PC-9 (cell line): Measurements from ENCODE around the gene MACROD2. TPM values are rescaled to one million over a fixed set of nuclear protein-coding genes. Genes with fewer than 3 reads are reported as not detected.

Experiments used
- BruUV-seq: library from RNA; stranded (reverse); fragments of 400-500 nt; replicated peaks from 2 replicates; lab custom pipeline; 2021; lab: Mats Ljungman, UMichigan
- CTCF ChIA-PET: fragments of 300-600 bp; sonication (Branson Sonifier 250); formaldehyde crosslinking; loops from one replicate; lab custom pipeline; 2022; ENCODE audit warnings: antibody characterized with exemption; lab: Charles Lee
- POLR2A ChIA-PET: fragments of 300-600 bp; sonication (Branson Sonifier 250); formaldehyde crosslinking; loops from one replicate; lab custom pipeline; 2022; ENCODE audit warnings: antibody characterized with exemption; ENCODE audit not compliant: unreplicated experiment; lab: Charles Lee
- DNase-seq, 2 experiments: peaks; one replicate each; pipeline versions ENCODE4 v3.0.0 to v3.0.0-alpha.2; 2015 to 2022; ENCODE audit warnings: mixed read lengths in 1 of 2
- H2AFZ ChIP-seq: fragments of 200-600 bp; sonication (generic); 2 replicates; pipeline ENCODE4 v1.8.1; 2017; ENCODE audit warnings: antibody characterized with exemption
- H3F3A ChIP-seq: fragments of 200-600 bp; sonication (generic); 2 replicates; pipeline ENCODE4 v1.8.1; 2017; ENCODE audit warnings: antibody characterized with exemption, mild to moderate bottlenecking, low read depth; ENCODE audit not compliant: insufficient read depth
- H3K27ac ChIP-seq: fragments of 200-600 bp; sonication (generic); 2 replicates; pipeline ENCODE4 v1.6.1; 2016; ENCODE audit warnings: mixed run types
- H3K27me3 ChIP-seq: fragments of 200-600 bp; sonication (generic); 2 replicates; pipeline ENCODE4 v1.6.1; 2016; ENCODE audit warnings: low read depth, mixed run types; ENCODE audit not compliant: insufficient read depth
- H3K36me3 ChIP-seq: fragments of 200-600 bp; sonication (generic); 2 replicates; pipeline ENCODE4 v1.6.1; 2016; ENCODE audit warnings: low read depth, mixed run types
- H3K4me1 ChIP-seq: fragments of 200-600 bp; sonication (generic); replicated peaks from 2 replicates; pipeline ENCODE4 v1.6.1; 2016; ENCODE audit warnings: mixed run types; ENCODE audit not compliant: insufficient read depth
- H3K4me2 ChIP-seq: fragments of 200-600 bp; sonication (generic); 2 replicates; pipeline ENCODE4 v1.6.1; 2017; ENCODE audit warnings: mixed run types
- H3K4me3 ChIP-seq: fragments of 200-600 bp; sonication (generic); 2 replicates; pipeline ENCODE4 v1.6.1; 2016; ENCODE audit warnings: mixed run types
- H3K79me2 ChIP-seq: fragments of 200-600 bp; sonication (generic); 2 replicates; pipeline ENCODE4 v1.6.1; 2017; ENCODE audit warnings: low read depth, mixed run types
- H3K9me2 ChIP-seq: fragments of 200-600 bp; sonication (generic); 2 replicates; pipeline ENCODE4 v1.8.1; 2017; ENCODE audit warnings: mild to moderate bottlenecking; ENCODE audit not compliant: insufficient read depth
- H3K9me3 ChIP-seq: fragments of 200-600 bp; sonication (generic); 2 replicates; pipeline ENCODE4 v1.8.1; 2016; ENCODE audit warnings: low read depth; ENCODE audit not compliant: insufficient read depth
- H4K20me1 ChIP-seq: fragments of 200-600 bp; sonication (generic); 2 replicates; pipeline ENCODE4 v1.8.1; 2017; ENCODE audit not compliant: insufficient read depth
- EZH2 ChIP-seq: fragments of 200-600 bp; sonication (generic); IDR thresholded peaks from 2 replicates; pipeline ENCODE4 v1.8.0; 2017; ENCODE audit warnings: antibody characterized with exemption, low read depth
- intact Hi-C: fragments of 100-400 bp; cut with micrococcal nuclease; formaldehyde crosslinking; loops from one replicate; pipeline ENCODE4 v1.10.0; 2022; ENCODE audit not compliant: unreplicated experiment
- total RNA-seq: library from RNA; stranded (reverse); gene quantifications from 2 replicates; pipeline ENCODE4 v1.2.3, GENCODE V29; 2021
- TF ChIP-seq, protein P1 (sequence below): fragments of 200-600 bp; sonication (generic); conservative IDR thresholded peaks from 2 replicates; pipeline ENCODE4 v1.6.1; 2017; ENCODE audit warnings: mixed run types, antibody characterized with exemption, mild to moderate bottlenecking, moderate library complexity

Gene MACROD2
- total RNA-seq, 1 experiment from 2014 or later, result 11.4 TPM

DNA sequence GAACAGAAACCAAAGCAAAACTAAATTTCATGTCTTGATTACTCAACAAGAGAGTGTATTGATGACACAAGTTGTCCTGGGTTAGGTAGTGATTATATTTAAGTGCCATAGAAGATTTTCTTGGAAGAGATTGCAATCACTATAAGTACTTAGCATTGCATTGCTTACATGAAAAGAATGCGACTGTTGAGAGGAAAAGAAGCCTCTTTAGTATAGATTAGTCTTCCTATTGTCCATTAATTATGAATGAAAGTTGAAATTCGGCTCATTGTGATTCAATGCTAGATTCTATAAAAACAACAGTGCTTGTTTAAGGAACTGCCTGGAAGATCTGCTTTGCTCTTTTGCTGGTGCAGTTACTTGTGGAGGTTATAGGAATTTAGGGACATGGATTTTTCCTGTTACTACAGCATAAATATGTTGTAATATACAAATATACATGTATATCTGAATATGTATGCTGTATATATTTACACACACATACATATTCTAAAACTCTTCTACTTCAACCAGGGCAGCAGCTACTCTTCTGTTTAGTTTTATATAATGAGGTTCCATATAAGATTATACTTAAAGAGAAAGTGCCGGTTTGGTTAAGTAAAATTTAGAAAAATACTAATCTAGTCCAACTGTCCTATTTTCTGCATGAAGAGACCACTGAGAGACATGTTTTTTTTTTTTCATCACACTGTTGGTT lies 1781.6 kb downstream of the MACROD2 start:
- TF ChIP-seq, protein P1, sequence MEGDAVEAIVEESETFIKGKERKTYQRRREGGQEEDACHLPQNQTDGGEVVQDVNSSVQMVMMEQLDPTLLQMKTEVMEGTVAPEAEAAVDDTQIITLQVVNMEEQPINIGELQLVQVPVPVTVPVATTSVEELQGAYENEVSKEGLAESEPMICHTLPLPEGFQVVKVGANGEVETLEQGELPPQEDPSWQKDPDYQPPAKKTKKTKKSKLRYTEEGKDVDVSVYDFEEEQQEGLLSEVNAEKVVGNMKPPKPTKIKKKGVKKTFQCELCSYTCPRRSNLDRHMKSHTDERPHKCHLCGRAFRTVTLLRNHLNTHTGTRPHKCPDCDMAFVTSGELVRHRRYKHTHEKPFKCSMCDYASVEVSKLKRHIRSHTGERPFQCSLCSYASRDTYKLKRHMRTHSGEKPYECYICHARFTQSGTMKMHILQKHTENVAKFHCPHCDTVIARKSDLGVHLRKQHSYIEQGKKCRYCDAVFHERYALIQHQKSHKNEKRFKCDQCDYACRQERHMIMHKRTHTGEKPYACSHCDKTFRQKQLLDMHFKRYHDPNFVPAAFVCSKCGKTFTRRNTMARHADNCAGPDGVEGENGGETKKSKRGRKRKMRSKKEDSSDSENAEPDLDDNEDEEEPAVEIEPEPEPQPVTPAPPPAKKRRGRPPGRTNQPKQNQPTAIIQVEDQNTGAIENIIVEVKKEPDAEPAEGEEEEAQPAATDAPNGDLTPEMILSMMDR, result no peak
- no peak for TF ChIP-seq EZH2
- no peaks in the 10 kb centered on the region for H3K4me1 ChIP-seq
- H2AFZ ChIP-seq, result no peak overlapping the region
- no peaks in the 10 kb centered on the region for H3K9me2 ChIP-seq
- H3F3A ChIP-seq, result no peaks in the 10 kb centered on the region
- no peaks in the 10 kb centered on the region for H3K9me3 ChIP-seq
- no peak overlapping the region for H3K27ac ChIP-seq
- no peaks in the 10 kb centered on the region for H3K79me2 ChIP-seq
- ChIA-PET POLR2A (no interaction called here), CTCF (no interaction called here)
- intact Hi-C loops, result no loop called here
- H3K4me2 ChIP-seq, result no peak overlapping the region
- H3K4me3 ChIP-seq, result no peak overlapping the region
- BruUV-seq, result no TSS peak
- no peak for DNase-seq
- H3K36me3 ChIP-seq, result no peaks in the 10 kb centered on the region
- H3K27me3 ChIP-seq, result no peaks in the 10 kb centered on the region
- H4K20me1 ChIP-seq, result no peaks in the 10 kb centered on the region

DNA sequence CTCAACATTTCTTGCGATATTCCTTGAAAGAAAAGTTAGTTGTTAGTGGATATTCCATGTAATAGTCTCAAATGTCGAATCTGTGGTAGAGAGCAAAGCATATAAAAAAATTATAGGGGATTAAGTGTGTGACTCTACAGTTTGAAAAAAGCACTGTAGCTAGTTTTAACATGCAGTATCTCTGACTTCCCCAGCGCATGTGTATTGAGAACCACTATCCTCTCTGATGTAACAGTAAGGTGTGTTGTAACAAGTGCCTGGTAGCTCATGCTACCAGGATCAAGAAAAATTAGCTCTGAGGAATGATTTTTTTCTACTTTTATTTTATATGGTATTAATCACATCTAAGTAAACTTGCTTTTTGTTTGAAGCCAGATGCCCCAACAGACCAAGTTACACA lies 1788.7 kb downstream of the MACROD2 start:
- POLR2A ChIA-PET, result no interaction called here
- no peaks in the 10 kb centered on the region for H3K9me2 ChIP-seq
- H3K79me2 ChIP-seq, result no peaks in the 10 kb centered on the region
- H3K27me3 ChIP-seq, result no peaks in the 10 kb centered on the region
- H3F3A ChIP-seq, result no peaks in the 10 kb centered on the region
- H3K36me3 ChIP-seq, result no peaks in the 10 kb centered on the region
- H3K4me3 ChIP-seq, result no peak overlapping the region
- H3K4me2 ChIP-seq, result no peak overlapping the region
- H3K9me3 ChIP-seq, result no peaks in the 10 kb centered on the region
- H2AFZ ChIP-seq, result no peak overlapping the region
- no peak for TF ChIP-seq EZH2
- TF ChIP-seq, protein P1, result no peak
- H4K20me1 ChIP-seq, result no peaks in the 10 kb centered on the region
- H3K27ac ChIP-seq, result no peak overlapping the region
- DNase-seq, result no peak
- CTCF ChIA-PET, result no interaction called here
- H3K4me1 ChIP-seq, result no peaks in the 10 kb centered on the region
- no TSS peak for BruUV-seq
- intact Hi-C loops, result no loop called here

DNA sequence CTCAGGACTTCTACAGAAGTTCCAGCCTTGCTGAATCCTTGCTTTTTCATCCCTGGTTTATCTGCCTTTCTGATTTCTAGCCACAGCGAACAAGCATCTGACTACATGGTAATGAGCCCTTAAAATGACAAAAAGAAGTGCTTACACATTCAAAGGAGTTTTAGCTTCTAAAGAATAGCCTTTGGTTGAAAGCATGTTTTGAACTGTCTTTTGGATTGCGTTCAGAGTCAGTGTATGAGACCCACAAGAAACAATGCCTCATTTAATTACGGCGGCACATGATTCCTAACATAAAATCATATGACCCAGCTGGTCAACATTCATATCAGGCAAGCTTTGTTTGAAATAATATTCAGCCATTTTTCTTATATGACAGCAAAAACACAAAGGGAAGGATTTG lies 1793.8 kb downstream of the MACROD2 start:
- CTCF ChIA-PET, result no interaction called here
- POLR2A ChIA-PET, result no interaction called here
- Histone ChIP-seq H3K27me3 (no peaks in the 10 kb centered on the region), H3K27ac (no peak overlapping the region), H3F3A (no peaks in the 10 kb centered on the region), H2AFZ (no peak overlapping the region), H3K36me3 (no peaks in the 10 kb centered on the region), H3K9me2 (no peaks in the 10 kb centered on the region), H3K79me2 (no peaks in the 10 kb centered on the region), H3K4me3 (no peak overlapping the region), H3K4me2 (no peak overlapping the region), H4K20me1 (no peaks in the 10 kb centered on the region), H3K4me1 (no peaks in the 10 kb centered on the region), H3K9me3 (no peaks in the 10 kb centered on the region)
- DNase-seq, result no peak
- TF ChIP-seq, protein P1, result no peak
- TF ChIP-seq EZH2, result no peak
- intact Hi-C loops, result no loop called here
- BruUV-seq, result no TSS peak
